GM19328 (cell line): ENCODE measurements around the gene NKAIN2.
"Not testable (repeated sequence)": the region's sequence is repeated elsewhere in the genome, so short reads cannot be mapped to it uniquely, and the experiment has no call there.

ENCODE experiments used
- ATAC-seq: cut with Tn5 transposase; IDR thresholded peaks from one replicate; pipeline ENCODE4 v1.9.1; 2021; ENCODE audit warnings: mild to moderate bottlenecking, moderate library complexity; ENCODE audit not compliant: unreplicated experiment

The NKAIN2 gene

GRCh38 chr6:123888771-123889513 is 85.3 kb downstream of the NKAIN2 start:
- no peak for ATAC-seq

- no peak for ATAC-seq
These were observed 91.7 kb downstream of the NKAIN2 start for GRCh38 chr6:123895346-123895745.

GRCh38 chr6:123895806-123896205 is 92.1 kb downstream of the NKAIN2 start:
- ATAC-seq: no peak

GRCh38 chr6:123896869-123897268 is 93.2 kb downstream of the NKAIN2 start:
- no peak for ATAC-seq

- no peak for ATAC-seq
These were observed 94.3 kb downstream of the NKAIN2 start for GRCh38 chr6:123897965-123898364.

GRCh38 chr6:123898665-123899064 is 95.0 kb downstream of the NKAIN2 start:
- no peak for ATAC-seq

GRCh38 chr6:123899745-123900144 is 96.1 kb downstream of the NKAIN2 start:
- no peak for ATAC-seq

GRCh38 chr6:123901436-123901835 is 97.8 kb downstream of the NKAIN2 start:
- no peak for ATAC-seq

GRCh38 chr6:123902738-123903313 is 99.2 kb downstream of the NKAIN2 start:
- no peak for ATAC-seq

- no peak for ATAC-seq
These were observed 100.6 kb downstream of the NKAIN2 start for GRCh38 chr6:123904228-123904627.

- ATAC-seq: no peak
These were observed 105.1 kb downstream of the NKAIN2 start for GRCh38 chr6:123908797-123909196.

- ATAC-seq: no peak
These were observed 106.3 kb downstream of the NKAIN2 start for GRCh38 chr6:123909989-123910388.

- ATAC-seq: no peak
These were observed 110.2 kb downstream of the NKAIN2 start for GRCh38 chr6:123913863-123914262.

GRCh38 chr6:123923379-123923778 is 119.7 kb downstream of the NKAIN2 start:
- not testable (repeated sequence) for ATAC-seq

- ATAC-seq: peak; percentile 88
These were observed 121.7 kb downstream of the NKAIN2 start for GRCh38 chr6:123925350-123925749.

GRCh38 chr6:123925842-123926399 is 122.3 kb downstream of the NKAIN2 start:
- no peak for ATAC-seq

GRCh38 chr6:123928529-123928928 is 124.9 kb downstream of the NKAIN2 start:
- ATAC-seq: no peak

- ATAC-seq: no peak
These were observed 128.3 kb downstream of the NKAIN2 start for GRCh38 chr6:123931928-123932327.

- no peak for ATAC-seq
These were observed 136.9 kb downstream of the NKAIN2 start for GRCh38 chr6:123940551-123940950.

GRCh38 chr6:123941855-123942254 is 138.2 kb downstream of the NKAIN2 start:
- no peak for ATAC-seq

- ATAC-seq: no peak
These were observed 141.7 kb downstream of the NKAIN2 start for GRCh38 chr6:123945386-123945785.

- no peak for ATAC-seq
These were observed 150.3 kb downstream of the NKAIN2 start for GRCh38 chr6:123953920-123954319.
